ENCODE results near the gene MOGAT1. TPM values are rescaled to one million over a fixed set of nuclear protein-coding genes. Genes with fewer than 3 reads are reported as not detected.

Gene MOGAT1
- total and polyA plus RNA-seq, 2 of the 13 experiments (the other 11 are each of a cell fraction or from before 2014, with no cell fraction given): 0.98 to 4.3 TPM

DNA sequence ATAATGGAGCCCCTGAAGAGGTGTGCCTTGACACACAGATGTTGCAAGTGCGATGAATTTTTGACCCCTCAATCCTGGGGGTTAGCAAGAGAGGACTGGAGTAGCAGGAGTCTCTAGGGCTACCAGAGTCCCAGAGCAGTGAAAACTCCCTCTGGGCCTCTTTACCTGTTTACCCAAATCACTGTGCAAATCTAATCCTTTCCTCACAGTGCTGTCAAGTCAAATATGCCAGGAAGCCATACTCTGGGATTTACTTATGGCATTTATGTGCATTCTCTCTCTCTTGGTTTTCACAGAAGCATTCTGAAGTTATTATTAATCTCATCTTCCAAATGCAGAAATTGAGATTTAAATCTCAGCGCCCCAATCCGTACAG lies 62.0 kb downstream of the MOGAT1 start (continued):
- TF ChIP-seq, protein P1, sequence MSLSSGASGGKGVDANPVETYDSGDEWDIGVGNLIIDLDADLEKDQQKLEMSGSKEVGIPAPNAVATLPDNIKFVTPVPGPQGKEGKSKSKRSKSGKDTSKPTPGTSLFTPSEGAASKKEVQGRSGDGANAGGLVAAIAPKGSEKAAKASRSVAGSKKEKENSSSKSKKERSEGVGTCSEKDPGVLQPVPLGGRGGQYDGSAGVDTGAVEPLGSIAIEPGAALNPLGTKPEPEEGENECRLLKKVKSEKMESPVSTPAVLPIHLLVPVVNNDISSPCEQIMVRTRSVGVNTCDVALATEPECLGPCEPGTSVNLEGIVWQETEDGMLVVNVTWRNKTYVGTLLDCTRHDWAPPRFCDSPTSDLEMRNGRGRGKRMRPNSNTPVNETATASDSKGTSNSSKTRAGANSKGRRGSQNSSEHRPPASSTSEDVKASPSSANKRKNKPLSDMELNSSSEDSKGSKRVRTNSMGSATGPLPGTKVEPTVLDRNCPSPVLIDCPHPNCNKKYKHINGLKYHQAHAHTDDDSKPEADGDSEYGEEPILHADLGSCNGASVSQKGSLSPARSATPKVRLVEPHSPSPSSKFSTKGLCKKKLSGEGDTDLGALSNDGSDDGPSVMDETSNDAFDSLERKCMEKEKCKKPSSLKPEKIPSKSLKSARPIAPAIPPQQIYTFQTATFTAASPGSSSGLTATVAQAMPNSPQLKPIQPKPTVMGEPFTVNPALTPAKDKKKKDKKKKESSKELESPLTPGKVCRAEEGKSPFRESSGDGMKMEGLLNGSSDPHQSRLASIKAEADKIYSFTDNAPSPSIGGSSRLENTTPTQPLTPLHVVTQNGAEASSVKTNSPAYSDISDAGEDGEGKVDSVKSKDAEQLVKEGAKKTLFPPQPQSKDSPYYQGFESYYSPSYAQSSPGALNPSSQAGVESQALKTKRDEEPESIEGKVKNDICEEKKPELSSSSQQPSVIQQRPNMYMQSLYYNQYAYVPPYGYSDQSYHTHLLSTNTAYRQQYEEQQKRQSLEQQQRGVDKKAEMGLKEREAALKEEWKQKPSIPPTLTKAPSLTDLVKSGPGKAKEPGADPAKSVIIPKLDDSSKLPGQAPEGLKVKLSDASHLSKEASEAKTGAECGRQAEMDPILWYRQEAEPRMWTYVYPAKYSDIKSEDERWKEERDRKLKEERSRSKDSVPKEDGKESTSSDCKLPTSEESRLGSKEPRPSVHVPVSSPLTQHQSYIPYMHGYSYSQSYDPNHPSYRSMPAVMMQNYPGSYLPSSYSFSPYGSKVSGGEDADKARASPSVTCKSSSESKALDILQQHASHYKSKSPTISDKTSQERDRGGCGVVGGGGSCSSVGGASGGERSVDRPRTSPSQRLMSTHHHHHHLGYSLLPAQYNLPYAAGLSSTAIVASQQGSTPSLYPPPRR (CRISPR knock-in tag; IDR thresholded peaks at IDR 0.05; ENCODE audit: borderline replicate concordance): peak; percentile 39

DNA sequence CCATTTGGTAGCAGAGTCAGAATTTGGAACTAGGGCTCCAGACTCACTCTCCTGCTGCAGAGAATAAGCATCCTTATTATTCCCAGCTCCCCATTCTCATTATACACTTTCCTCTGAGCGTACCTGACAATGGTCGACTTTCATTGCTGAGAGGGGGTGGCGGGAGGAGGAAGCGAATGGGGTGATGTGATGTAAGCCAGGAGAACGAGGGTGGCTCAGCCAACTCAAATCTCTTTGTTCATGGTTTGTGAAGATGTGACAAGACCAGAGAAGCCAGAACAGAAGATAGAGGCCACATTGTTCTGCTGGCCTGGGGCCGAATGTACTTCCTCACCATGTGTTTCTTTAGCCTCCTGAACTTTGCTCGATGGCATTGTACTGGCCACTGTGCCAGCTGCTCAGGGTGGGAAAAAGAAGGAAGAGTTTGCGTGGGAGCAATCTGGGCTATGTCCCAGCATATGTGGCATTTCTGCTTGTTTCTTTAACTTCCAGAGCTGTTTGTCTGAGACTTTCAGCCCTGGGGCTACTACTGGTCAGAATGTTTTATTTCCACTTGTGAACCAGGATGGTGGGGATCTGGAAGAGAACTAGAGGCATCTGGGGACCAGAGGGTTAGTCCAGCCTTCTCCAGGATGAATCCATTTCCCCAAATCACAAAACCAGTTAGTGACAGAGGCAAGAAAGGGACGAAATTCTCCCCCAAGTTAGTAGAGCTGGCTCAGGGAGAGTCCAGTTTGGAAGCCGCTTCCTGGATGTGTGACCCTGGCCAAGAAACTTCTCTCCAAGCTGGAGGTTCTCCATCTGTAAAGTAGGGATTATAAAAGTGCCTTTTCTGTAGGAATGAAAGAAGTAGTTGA lies 62.6 kb downstream of the MOGAT1 start:
- peak; percentile 92 for ATAC-seq
- no peaks in the 10 kb centered on the region for H3K9me3 ChIP-seq (ENCODE audit: low read length)
- no peaks in the 10 kb centered on the region for H4K20me1 ChIP-seq (ENCODE audit: insufficient read depth, low read length)
- in situ Hi-C loops (cut with HindIII; ENCODE audit: extremely low pct_ligation_motif_present, low pct_unique_long_range_greater_than_20kb) (no loop called here), intact Hi-C loops (cut with micrococcal nuclease; ENCODE audit: unreplicated experiment) (loop anchor here (1.0 kb wide), 3 partner anchors 25 to 169 kb away; no protein-coding TSS in a partner anchor)
- TSS peak; percentile 96 for BruUV-seq (replicated peaks)
- peak overlapping the region; percentile 44 for H2AFZ ChIP-seq (ENCODE audit: low read length)
- CTCF ChIA-PET (ENCODE audit: low intra/inter-chr PET ratio, low total read pairs): no interaction called here
- DNase-seq (ENCODE audit: low spot score): peak; percentile 98
- H3K36me3 ChIP-seq (replicated peaks in 1 of 2; ENCODE audit: control insufficient read depth in 1 of 2, insufficient read depth in 2 of 2, low read length in 2 of 2): no peaks in the 10 kb centered on the region
- H3K27me3 ChIP-seq (ENCODE audit: control insufficient read depth in 1 of 2, insufficient read depth in 2 of 2, low read length in 2 of 2): no peaks in the 10 kb centered on the region
- H3K4me2 ChIP-seq (ENCODE audit: low read depth, low read length): peak overlapping the region; percentile 64
- H3K27ac ChIP-seq (ENCODE audit: extremely low read length, insufficient read depth, low read length): peak overlapping the region; percentile 87
- H3K4me3 ChIP-seq (replicated peaks in 1 of 3; ENCODE audit: insufficient read depth in 1 of 3, low read depth in 2 of 3, low read length in 3 of 3): peak overlapping the region in 1 of 3 experiments; percentile 44; a peak in 2 of 6 replicates
- H3K4me1 ChIP-seq (ENCODE audit: insufficient read depth, low read length): peaks cover 81% of the 10 kb centered on the region
- peak; percentile 96 for FAIRE-seq
- whole genome bisulfite sequencing (ENCODE audit: low lambda C conversion rate): 14% methylated on average over 10 of the region's 10 CpGs
- H3K79me2 ChIP-seq (ENCODE audit: insufficient read depth, low read length): no peaks in the 10 kb centered on the region
- POLR2A ChIA-PET: interaction anchor here (1.0 to 2.9 kb wide), 12 partner anchors 11 to 173 kb away, joined by 3 to 23 read pairs (median 6); no protein-coding TSS in a partner anchor
- peak overlapping the region; percentile 69 for H3K9ac ChIP-seq (ENCODE audit: insufficient read depth, low read depth, low read length)
- TF ChIP-seq, protein P2, sequence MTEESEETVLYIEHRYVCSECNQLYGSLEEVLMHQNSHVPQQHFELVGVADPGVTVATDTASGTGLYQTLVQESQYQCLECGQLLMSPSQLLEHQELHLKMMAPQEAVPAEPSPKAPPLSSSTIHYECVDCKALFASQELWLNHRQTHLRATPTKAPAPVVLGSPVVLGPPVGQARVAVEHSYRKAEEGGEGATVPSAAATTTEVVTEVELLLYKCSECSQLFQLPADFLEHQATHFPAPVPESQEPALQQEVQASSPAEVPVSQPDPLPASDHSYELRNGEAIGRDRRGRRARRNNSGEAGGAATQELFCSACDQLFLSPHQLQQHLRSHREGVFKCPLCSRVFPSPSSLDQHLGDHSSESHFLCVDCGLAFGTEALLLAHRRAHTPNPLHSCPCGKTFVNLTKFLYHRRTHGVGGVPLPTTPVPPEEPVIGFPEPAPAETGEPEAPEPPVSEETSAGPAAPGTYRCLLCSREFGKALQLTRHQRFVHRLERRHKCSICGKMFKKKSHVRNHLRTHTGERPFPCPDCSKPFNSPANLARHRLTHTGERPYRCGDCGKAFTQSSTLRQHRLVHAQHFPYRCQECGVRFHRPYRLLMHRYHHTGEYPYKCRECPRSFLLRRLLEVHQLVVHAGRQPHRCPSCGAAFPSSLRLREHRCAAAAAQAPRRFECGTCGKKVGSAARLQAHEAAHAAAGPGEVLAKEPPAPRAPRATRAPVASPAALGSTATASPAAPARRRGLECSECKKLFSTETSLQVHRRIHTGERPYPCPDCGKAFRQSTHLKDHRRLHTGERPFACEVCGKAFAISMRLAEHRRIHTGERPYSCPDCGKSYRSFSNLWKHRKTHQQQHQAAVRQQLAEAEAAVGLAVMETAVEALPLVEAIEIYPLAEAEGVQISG (CRISPR knock-in tag; IDR thresholded peaks at IDR 0.05): peak; percentile 47; the same call in 1 of the 2 replicates
- TF ChIP-seq PRPF4 (IDR thresholded peaks at IDR 0.05; ENCODE audit: low read depth, low read length, poor library complexity, severe bottlenecking) (no peak), KDM6A (CRISPR knock-in tag; IDR thresholded peaks at IDR 0.05; ENCODE audit: low read depth) (peak; percentile 34; the same call in 1 of the 2 replicates), CENPX (CRISPR knock-in tag; IDR thresholded peaks at IDR 0.05) (no peak)
- TF ChIP-seq, protein P3, sequence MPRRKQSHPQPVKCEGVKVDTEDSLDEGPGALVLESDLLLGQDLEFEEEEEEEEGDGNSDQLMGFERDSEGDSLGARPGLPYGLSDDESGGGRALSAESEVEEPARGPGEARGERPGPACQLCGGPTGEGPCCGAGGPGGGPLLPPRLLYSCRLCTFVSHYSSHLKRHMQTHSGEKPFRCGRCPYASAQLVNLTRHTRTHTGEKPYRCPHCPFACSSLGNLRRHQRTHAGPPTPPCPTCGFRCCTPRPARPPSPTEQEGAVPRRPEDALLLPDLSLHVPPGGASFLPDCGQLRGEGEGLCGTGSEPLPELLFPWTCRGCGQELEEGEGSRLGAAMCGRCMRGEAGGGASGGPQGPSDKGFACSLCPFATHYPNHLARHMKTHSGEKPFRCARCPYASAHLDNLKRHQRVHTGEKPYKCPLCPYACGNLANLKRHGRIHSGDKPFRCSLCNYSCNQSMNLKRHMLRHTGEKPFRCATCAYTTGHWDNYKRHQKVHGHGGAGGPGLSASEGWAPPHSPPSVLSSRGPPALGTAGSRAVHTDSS (CRISPR knock-in tag; conservative IDR thresholded peaks at IDR 0.05): no peak
- TF ChIP-seq, protein P4, sequence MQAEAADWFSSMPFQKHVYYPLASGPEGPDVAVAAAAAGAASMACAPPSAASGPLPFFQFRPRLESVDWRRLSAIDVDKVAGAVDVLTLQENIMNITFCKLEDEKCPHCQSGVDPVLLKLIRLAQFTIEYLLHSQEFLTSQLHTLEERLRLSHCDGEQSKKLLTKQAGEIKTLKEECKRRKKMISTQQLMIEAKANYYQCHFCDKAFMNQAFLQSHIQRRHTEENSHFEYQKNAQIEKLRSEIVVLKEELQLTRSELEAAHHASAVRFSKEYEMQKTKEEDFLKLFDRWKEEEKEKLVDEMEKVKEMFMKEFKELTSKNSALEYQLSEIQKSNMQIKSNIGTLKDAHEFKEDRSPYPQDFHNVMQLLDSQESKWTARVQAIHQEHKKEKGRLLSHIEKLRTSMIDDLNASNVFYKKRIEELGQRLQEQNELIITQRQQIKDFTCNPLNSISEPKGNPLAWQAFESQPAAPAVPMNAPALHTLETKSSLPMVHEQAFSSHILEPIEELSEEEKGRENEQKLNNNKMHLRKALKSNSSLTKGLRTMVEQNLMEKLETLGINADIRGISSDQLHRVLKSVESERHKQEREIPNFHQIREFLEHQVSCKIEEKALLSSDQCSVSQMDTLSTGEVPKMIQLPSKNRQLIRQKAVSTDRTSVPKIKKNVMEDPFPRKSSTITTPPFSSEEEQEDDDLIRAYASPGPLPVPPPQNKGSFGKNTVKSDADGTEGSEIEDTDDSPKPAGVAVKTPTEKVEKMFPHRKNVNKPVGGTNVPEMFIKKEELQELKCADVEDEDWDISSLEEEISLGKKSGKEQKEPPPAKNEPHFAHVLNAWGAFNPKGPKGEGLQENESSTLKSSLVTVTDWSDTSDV (CRISPR knock-in tag; IDR thresholded peaks at IDR 0.05): no peak

Measured in HepG2 (cell line).